GM23338 (cell line): ENCODE results near the gene SBNO1. TPM values are rescaled to one million over a fixed set of nuclear protein-coding genes. Genes with fewer than 3 reads are reported as not detected.
A peak's percentile ranks its signal among the peaks of the same experiment; 100 is the strongest.

Source experiments
- ATAC-seq: fragments of 200-7000 bp; cut with Tn5 transposase; 3 replicates; pipeline ENCODE4 v1.9.1; 2020
- DNase-seq: peaks from one replicate; pipeline ENCODE4 v3.0.0-alpha.2; 2015; ENCODE audit warnings: low spot score
- H2AFZ ChIP-seq: fragments of 200-600 bp; sonication (generic); 2 replicates; pipeline ENCODE4 v1.8.0; 2016; ENCODE audit warnings: antibody characterized with exemption, mild to moderate bottlenecking, moderate library complexity
- H3F3A ChIP-seq: fragments of 200-600 bp; sonication (generic); replicated peaks from 2 replicates; pipeline ENCODE4 v1.8.0; 2017; ENCODE audit warnings: antibody characterized with exemption, mixed run types, low read depth
- H3K27ac ChIP-seq: fragments of 200-600 bp; sonication (generic); 2 replicates; pipeline ENCODE4 v1.6.1; 2016; ENCODE audit warnings: low read depth
- H3K27me3 ChIP-seq: fragments of 200-600 bp; sonication (generic); 2 replicates; pipeline ENCODE4 v1.8.0; 2016; ENCODE audit warnings: mild to moderate bottlenecking, mixed run types, moderate library complexity; ENCODE audit not compliant: insufficient read depth
- H3K36me3 ChIP-seq: fragments of 200-600 bp; sonication (generic); 2 replicates; pipeline ENCODE4 v1.8.0; 2016; ENCODE audit warnings: mild to moderate bottlenecking; ENCODE audit not compliant: insufficient read depth
- H3K4me1 ChIP-seq: fragments of 200-600 bp; sonication (generic); 2 replicates; pipeline ENCODE4 v1.8.0; 2016; ENCODE audit warnings: mild to moderate bottlenecking, moderate library complexity; ENCODE audit not compliant: insufficient read depth
- H3K4me2 ChIP-seq: fragments of 200-600 bp; sonication (generic); 2 replicates; pipeline ENCODE4 v1.7.1; 2017; ENCODE audit warnings: mixed run types
- H3K4me3 ChIP-seq: fragments of 200-600 bp; sonication (generic); 2 replicates; pipeline ENCODE4 v1.6.1; 2016; ENCODE audit warnings: mixed run types
- H3K79me2 ChIP-seq: fragments of 200-600 bp; sonication (generic); replicated peaks from 2 replicates; pipeline ENCODE4 v1.8.0; 2017; ENCODE audit warnings: mild to moderate bottlenecking; ENCODE audit not compliant: insufficient read depth
- H3K9me2 ChIP-seq: fragments of 200-600 bp; sonication (generic); 2 replicates; pipeline ENCODE4 v1.8.0; 2017; ENCODE audit not compliant: insufficient read depth
- H4K20me1 ChIP-seq: fragments of 200-600 bp; sonication (generic); replicated peaks from 2 replicates; pipeline ENCODE4 v1.8.0; 2017; ENCODE audit warnings: mild to moderate bottlenecking; ENCODE audit not compliant: insufficient read depth
- H3K27ac Mint-ChIP-seq: 2 replicates; pipeline ENCODE4 v1.8.0; 2020; ENCODE audit warnings: inconsistent platforms, mild to moderate bottlenecking, moderate library complexity, mixed read lengths
- H3K27me3 Mint-ChIP-seq: 3 replicates; pipeline ENCODE4 v1.8.0; 2022; ENCODE audit warnings: low read depth, mild to moderate bottlenecking, moderate library complexity, mixed read lengths, inconsistent platforms; ENCODE audit not compliant: insufficient read depth, poor library complexity
- H3K36me3 Mint-ChIP-seq: 3 replicates; pipeline ENCODE4 v1.8.0; 2021; ENCODE audit warnings: low read depth, mild to moderate bottlenecking, inconsistent platforms, moderate library complexity, mixed read lengths
- H3K4me1 Mint-ChIP-seq: 3 replicates; pipeline ENCODE4 v1.8.0; 2020; ENCODE audit warnings: mild to moderate bottlenecking, inconsistent platforms, mixed read lengths
- H3K4me3 Mint-ChIP-seq: 3 replicates; pipeline ENCODE4 v1.8.0; 2021; ENCODE audit warnings: moderate library complexity, mild to moderate bottlenecking, inconsistent platforms, mixed read lengths
- H3K9me3 Mint-ChIP-seq: 3 replicates; pipeline ENCODE4 v1.8.0; 2020; ENCODE audit warnings: moderate library complexity, mild to moderate bottlenecking, inconsistent platforms, mixed read lengths
- CREB1 ChIP-seq: fragments of 250-450 bp; sonication (Bioruptor Pico); IDR thresholded peaks from 2 replicates; pipeline ENCODE4 v1.5.0; 2020; ENCODE audit warnings: low read depth, mild to moderate bottlenecking, moderate library complexity
- CTCF ChIP-seq, 2 experiments: fragments of 200-600 bp in 1 of 2; sonication (generic) in 1 of 2; conservative IDR thresholded peaks; 2 replicates each; pipeline versions ENCODE4 v1.5.1 to v1.6.1; 2016 to 2017; ENCODE audit warnings: antibody characterized with exemption in 2 of 2, low read depth in 2 of 2, mild to moderate bottlenecking in 2 of 2, moderate library complexity in 1 of 2
- EZH2phosphoT487 ChIP-seq: fragments of 200-600 bp; sonication (generic); IDR thresholded peaks from one replicate; pipeline ENCODE4 v1.8.1; 2018; ENCODE audit warnings: antibody characterized with exemption; ENCODE audit not compliant: unreplicated experiment
- REST ChIP-seq: IDR thresholded peaks from one replicate; pipeline ENCODE4 v1.6.1; 2018; ENCODE audit warnings: antibody characterized with exemption; ENCODE audit not compliant: unreplicated experiment
- ZNF114 ChIP-seq: fragments of 250-450 bp; sonication (Bioruptor Pico); IDR thresholded peaks from 2 replicates; pipeline ENCODE4 v1.5.0; 2020; ENCODE audit warnings: mild to moderate bottlenecking, moderate library complexity
- ZNF462 ChIP-seq: fragments of 250-450 bp; sonication (Bioruptor Pico); IDR thresholded peaks from 2 replicates; pipeline ENCODE4 v1.5.0; 2020; ENCODE audit warnings: mild to moderate bottlenecking, moderate library complexity
- polyA plus RNA-seq: library from polyadenylated mRNA; unstranded; fragments of >200 nt; fragmentation: Nextera tagmentation; extraction: Ambion mirVana; gene quantifications from 2 replicates; pipeline ENCODE4 v1.2.1, GENCODE V29; 2016
- total RNA-seq: library from RNA; depleted of rRNA; stranded (reverse); fragments of >200 nt; shearing (Covaris generic); gene quantifications from 2 replicates; pipeline ENCODE4 v1.2.3, GENCODE V29; 2014

SBNO1 gene
- total and polyA plus RNA-seq, 2 experiments from 2014 or later, result 34.9 to 49.5 TPM

- Histone ChIP-seq H3K9me2 (no peaks in the 10 kb centered on the region), H3K27me3 (peaks cover 20% of the 10 kb centered on the region), H3F3A (peaks cover 32% of the 10 kb centered on the region), H3K4me1 (peaks cover 12% of the 10 kb centered on the region; the same call in 1 of the 2 replicates), H2AFZ (no peak overlapping the region), H3K79me2 (peaks cover 36% of the 10 kb centered on the region), H3K4me2 (peak overlapping the region; percentile 82), H3K4me3 (peak overlapping the region; percentile 74; the same call in 1 of the 2 replicates), H3K27ac (no peak overlapping the region), H4K20me1 (peaks cover 30% of the 10 kb centered on the region), H3K36me3 (peaks cover 15% of the 10 kb centered on the region)
- ATAC-seq (no peak), DNase-seq (no peak)
- Mint-ChIP-seq H3K9me3 (no peaks in the 10 kb centered on the region; the same call in 2 of the 3 replicates), H3K27me3 (peaks cover 37% of the 10 kb centered on the region), H3K4me1 (peaks cover 19% of the 10 kb centered on the region), H3K4me3 (peak overlapping the region; percentile 86), H3K27ac (no peak overlapping the region), H3K36me3 (peaks cover 52% of the 10 kb centered on the region)
- no peak for TF ChIP-seq CTCF (conservative IDR thresholded peaks at IDR 0.05; ENCODE audit: low read depth in 2 of 2)
Observed at GRCh38 chr12:123390498-123391426, 26.1 kb upstream of the SBNO1 start.

GRCh38 chr12:123389560-123390351 is 25.1 kb upstream of the SBNO1 start:
- H3K27ac Mint-ChIP-seq, result no peak overlapping the region
- no peak for TF ChIP-seq CREB1
- TF ChIP-seq REST, result no peak
- no peak for TF ChIP-seq EZH2phosphoT487
- no peak for TF ChIP-seq ZNF114
- TF ChIP-seq ZNF462 (CRISPR knock-in tag), result no peak

More at GRCh38 chr12:123389560-123390351, 25.1 kb upstream of the SBNO1 start:
- Mint-ChIP-seq H3K4me1 (peaks cover 19% of the 10 kb centered on the region), H3K4me3 (peak overlapping the region; percentile 86), H3K9me3 (no peaks in the 10 kb centered on the region; the same call in 2 of the 3 replicates), H3K36me3 (peaks cover 42% of the 10 kb centered on the region), H3K27me3 (peaks cover 41% of the 10 kb centered on the region)
- DNase-seq, result peak; percentile 74
- Histone ChIP-seq H3K36me3 (peaks cover 15% of the 10 kb centered on the region), H3K9me2 (no peaks in the 10 kb centered on the region), H3K4me1 (peaks cover 19% of the 10 kb centered on the region; the same call in 1 of the 2 replicates), H3K79me2 (peaks cover 42% of the 10 kb centered on the region), H3K4me2 (peak overlapping the region; percentile 82), H2AFZ (peak overlapping the region; percentile 59), H4K20me1 (peaks cover 25% of the 10 kb centered on the region), H3K27ac (no peak overlapping the region), H3K4me3 (peak overlapping the region; percentile 74), H3F3A (peaks cover 32% of the 10 kb centered on the region), H3K27me3 (peaks cover 20% of the 10 kb centered on the region)
- peak; percentile 71 for ATAC-seq
